CD14-positive monocyte (primary cell): ENCODE results near the gene ADGRF1. TPM values are rescaled to one million over a fixed set of nuclear protein-coding genes. Genes with fewer than 3 reads are reported as not detected.

Experiments used
- DNase-seq, 3 donors: peaks; one replicate each; pipeline ENCODE4 v3.0.0-alpha.2; 2011 to 2022
- H2AFZ ChIP-seq: 2 replicates; pipeline ENCODE4 v1.6.0; 2012; ENCODE audit warnings: mild to moderate bottlenecking, low read depth, low read length, inconsistent platforms; ENCODE audit not compliant: insufficient read depth, poor library complexity, severe bottlenecking
- H3K27ac ChIP-seq, 2 donors: 1 replicate in 1 of 2; 2 replicates in 1 of 2; pipeline ENCODE4 v1.5.1; 2012 to 2013; ENCODE audit warnings: low read length in 2 of 2, control low read depth in 1 of 2, inconsistent platforms in 1 of 2, low read depth in 1 of 2, mild to moderate bottlenecking in 1 of 2
- H3K27me3 ChIP-seq, 2 donors: one replicate each; pipeline versions ENCODE4 v1.6.0 to v1.6.1; 2011 to 2013; ENCODE audit warnings: low read length in 2 of 2; ENCODE audit not compliant: control insufficient read depth in 2 of 2, insufficient read depth in 2 of 2
- H3K36me3 ChIP-seq, 2 donors: replicated peaks in 1 of 2; 1 replicate in 1 of 2; 2 replicates in 1 of 2; pipeline versions ENCODE4 v1.5.1 to v1.6.1; 2012 to 2013; ENCODE audit warnings: low read length in 2 of 2, control low read depth in 1 of 2, inconsistent platforms in 1 of 2, mild to moderate bottlenecking in 1 of 2; ENCODE audit not compliant: insufficient read depth in 2 of 2, control insufficient read depth in 1 of 2
- H3K4me1 ChIP-seq, 2 donors: 1 replicate in 1 of 2; 2 replicates in 1 of 2; pipeline versions ENCODE4 v1.5.1 to v1.6.1; 2012 to 2013; ENCODE audit warnings: low read length in 2 of 2, control low read depth in 1 of 2, inconsistent platforms in 1 of 2, mild to moderate bottlenecking in 1 of 2, moderate library complexity in 1 of 2; ENCODE audit not compliant: insufficient read depth in 2 of 2, control insufficient read depth in 1 of 2
- H3K4me2 ChIP-seq: replicated peaks from 2 replicates; pipeline ENCODE3; 2012; ENCODE audit warnings: low read length, moderate library complexity, mild to moderate bottlenecking; ENCODE audit not compliant: poor library complexity, severe bottlenecking; ENCODE audit errors: extremely low read depth
- H3K4me3 ChIP-seq, 3 experiments: fragments of 200-600 bp in 1 of 3; sonication (generic) in 1 of 3; replicated peaks in 1 of 3; 1 replicate in 2 of 3; 2 replicates in 1 of 3; pipeline ENCODE4 v1.5.1; 2011 to 2013; ENCODE audit warnings: low read length in 3 of 3, mild to moderate bottlenecking in 3 of 3, control low read depth in 2 of 3, low read depth in 2 of 3, inconsistent platforms in 1 of 3, moderate library complexity in 1 of 3
- H3K79me2 ChIP-seq: 2 replicates; pipeline ENCODE4 v1.6.0; 2012; ENCODE audit warnings: mild to moderate bottlenecking, control low read depth, inconsistent platforms, low read length, moderate library complexity; ENCODE audit not compliant: insufficient read depth
- H3K9ac ChIP-seq: 2 replicates; pipeline ENCODE4 v1.6.0; 2017; ENCODE audit warnings: low read length, mild to moderate bottlenecking; ENCODE audit not compliant: insufficient read depth, poor library complexity, severe bottlenecking
- H3K9me3 ChIP-seq, 2 donors: replicated peaks in 1 of 2; 1 replicate in 1 of 2; 2 replicates in 1 of 2; pipeline versions ENCODE4 v1.5.1 to v1.6.1; 2012 to 2013; ENCODE audit warnings: low read length in 2 of 2, control low read depth in 1 of 2; ENCODE audit not compliant: control insufficient read depth in 1 of 2, insufficient read depth in 1 of 2
- H4K20me1 ChIP-seq: 2 replicates; pipeline ENCODE4 v1.6.0; 2012; ENCODE audit warnings: mild to moderate bottlenecking, low read length, control low read depth, moderate library complexity; ENCODE audit not compliant: insufficient read depth
- H3K27ac Mint-ChIP-seq, 7 donors: one replicate each; pipeline ENCODE4 v1.8.0; 2020; ENCODE audit warnings: mild to moderate bottlenecking in 7 of 7, mixed read lengths in 7 of 7, moderate library complexity in 6 of 7, inconsistent platforms in 2 of 7
- H3K27me3 Mint-ChIP-seq, 3 donors: one replicate each; pipeline ENCODE4 v1.8.0; 2021 to 2022; ENCODE audit warnings: low read depth in 3 of 3, mild to moderate bottlenecking in 3 of 3, mixed read lengths in 3 of 3, moderate library complexity in 3 of 3, inconsistent platforms in 1 of 3
- H3K36me3 Mint-ChIP-seq, 2 donors: one replicate each; pipeline ENCODE4 v1.8.0; 2020; ENCODE audit warnings: mixed read lengths in 2 of 2, inconsistent platforms in 1 of 2, mild to moderate bottlenecking in 1 of 2
- H3K4me1 Mint-ChIP-seq: one replicate; pipeline ENCODE4 v1.8.0; 2020; ENCODE audit warnings: mild to moderate bottlenecking, mixed read lengths
- H3K4me3 Mint-ChIP-seq, 2 donors: one replicate each; pipeline ENCODE4 v1.8.0; 2020; ENCODE audit warnings: mild to moderate bottlenecking in 2 of 2, mixed read lengths in 2 of 2, moderate library complexity in 1 of 2
- H3K9me3 Mint-ChIP-seq, 7 donors: one replicate each; pipeline ENCODE4 v1.8.0; 2020 to 2022; ENCODE audit warnings: mixed read lengths in 7 of 7, mild to moderate bottlenecking in 6 of 7, moderate library complexity in 6 of 7, inconsistent platforms in 2 of 7
- CTCF ChIP-seq: fragments of 200-600 bp; IDR thresholded peaks from one replicate; pipeline ENCODE4 v1.8.0; 2022; ENCODE audit warnings: antibody characterized with exemption, mild to moderate bottlenecking
- WGBS: methylation state at CpG from one replicate; pipeline ENCODE4 v1.1.5; 2013; ENCODE audit warnings: missing lambda C conversion rate; ENCODE audit not compliant: insufficient coverage; 5-methylcytosine and 5-hydroxymethylcytosine counted together
- intact Hi-C, 2 donors: fragments of 100-400 bp; cut with micrococcal nuclease; formaldehyde crosslinking; loops; one replicate each; pipeline versions ENCODE4 v1.15.0 to v1.15.1; 2023
- polyA plus RNA-seq, 3 donors: library from polyadenylated mRNA; depleted of rRNA in 1 of 3; unstranded in 2 of 3; stranded (reverse) in 1 of 3; fragments of 300-500 nt in 2 of 3; fragments of >200 nt in 1 of 3; fragmentation: Illumina TruSeq in 2 of 3; gene quantifications; 1 replicate in 2 of 3; 2 replicates in 1 of 3; pipeline ENCODE4 v1.2.3, GENCODE V29; 2012 to 2021

Gene ADGRF1
- polyA plus RNA-seq, 3 donors = 0.03 TPM; not detected in 2

DNA sequence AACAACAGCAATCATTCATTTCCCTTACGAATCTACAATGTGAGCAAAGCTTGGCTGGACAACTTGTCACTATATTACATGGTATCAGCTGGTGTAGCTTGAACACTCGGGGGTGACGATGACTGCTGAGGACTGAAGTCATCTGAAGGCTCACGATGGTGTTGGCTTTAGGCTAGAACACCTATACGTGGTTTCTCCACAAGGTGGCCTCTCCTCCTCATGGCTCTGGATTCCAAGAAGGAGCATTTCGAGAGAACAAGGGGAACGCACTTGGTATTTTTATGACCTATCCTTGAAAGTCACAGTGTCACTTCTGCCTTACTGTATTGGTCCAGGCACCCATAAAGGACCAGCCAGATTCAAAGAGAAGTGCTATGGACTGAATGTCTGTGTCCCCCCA, 37.5 kb upstream of the ADGRF1 start:
- Histone ChIP-seq H3K4me3 (no peak overlapping the region), H3K27ac (no peak overlapping the region), H3K4me2 (no peak overlapping the region), H3K4me1 (no peaks in the 10 kb centered on the region), H3K9ac (no peak overlapping the region), H3K27me3 (no peaks in the 10 kb centered on the region), H2AFZ (no peak overlapping the region), H3K36me3 (no peaks in the 10 kb centered on the region), H3K79me2 (no peaks in the 10 kb centered on the region), H4K20me1 (no peaks in the 10 kb centered on the region), H3K9me3 (no peaks in the 10 kb centered on the region)
- H3K36me3 Mint-ChIP-seq = no peaks in the 10 kb centered on the region
- H3K9me3 Mint-ChIP-seq = peaks cover 0 to 1% (median 0%) of the 10 kb centered on the region in 7 donors
- intact Hi-C loops = no loop called here
- peaks cover 9% of the 10 kb centered on the region for H3K4me1 Mint-ChIP-seq
- H3K27me3 Mint-ChIP-seq = peaks cover 0 to 7% (median 7%) of the 10 kb centered on the region in 3 donors
- no peak for DNase-seq
- TF ChIP-seq CTCF = no peak
- H3K27ac Mint-ChIP-seq = no peak overlapping the region
- H3K4me3 Mint-ChIP-seq = no peak overlapping the region
- 94% methylated on average over 5 of the region's 7 CpGs for WGBS

GRCh38 chr6:47078991-47079390, 36.9 kb upstream of the ADGRF1 start:
- H3K9me3 Mint-ChIP-seq = peaks cover 0 to 1% (median 0%) of the 10 kb centered on the region in 7 donors
- H3K27ac Mint-ChIP-seq = no peak overlapping the region
- intact Hi-C loops = no loop called here
- DNase-seq = no peak
- H3K27me3 Mint-ChIP-seq = peaks cover 0 to 7% (median 4%) of the 10 kb centered on the region in 3 donors
- Histone ChIP-seq H4K20me1 (no peaks in the 10 kb centered on the region), H3K27me3 (no peaks in the 10 kb centered on the region), H3K9ac (no peak overlapping the region), H3K4me2 (no peak overlapping the region), H3K9me3 (no peaks in the 10 kb centered on the region), H3K4me1 (no peaks in the 10 kb centered on the region), H3K79me2 (no peaks in the 10 kb centered on the region), H3K36me3 (no peaks in the 10 kb centered on the region), H3K4me3 (no peak overlapping the region), H3K27ac (no peak overlapping the region), H2AFZ (no peak overlapping the region)
- no peaks in the 10 kb centered on the region for H3K36me3 Mint-ChIP-seq
- WGBS = 100% methylated on average over 4 of the region's 6 CpGs
- H3K4me3 Mint-ChIP-seq = no peak overlapping the region
- TF ChIP-seq CTCF = no peak
- H3K4me1 Mint-ChIP-seq = peaks cover 9% of the 10 kb centered on the region
